K562 (cell line): Measurements from ENCODE around the gene ZFP82. TPM values are rescaled to one million over a fixed set of nuclear protein-coding genes. Genes with fewer than 3 reads are reported as not detected.

Source experiments
- ATAC-seq: fragments of 200-7000 bp; cut with Tn5 transposase; 3 replicates; pipeline ENCODE4 v1.9.1; 2020; ENCODE audit warnings: moderate library complexity
- BruUV-seq: library from RNA; stranded (reverse); fragments of 400-500 nt; replicated peaks from 2 replicates; lab custom pipeline; 2021; lab: Mats Ljungman, UMichigan
- CTCF ChIA-PET: fragments of 300-600 bp; formaldehyde crosslinking; extraction: SDS; loops from one replicate; lab custom pipeline; 2021; ENCODE audit warnings: low intra/inter-chr PET ratio; lab: Yijun Ruan, JAX
- POLR2A ChIA-PET: fragments of 300-600, 350-650 bp; sonication (Branson Sonifier 250); formaldehyde crosslinking; extraction: SDS; loops from one replicate; lab custom pipeline; 2021; ENCODE audit warnings: antibody characterized with exemption, inconsistent platforms; lab: Yijun Ruan, JAX
- DNase-seq, 4 experiments: peaks; one replicate each; pipeline versions ENCODE4 v3.0.0 to v3.0.0-alpha.2; 2011 to 2018; ENCODE audit warnings: low spot score in 3 of 4, mixed read lengths in 3 of 4; ENCODE audit errors: extremely low read depth in 1 of 4
- FAIRE-seq: peaks from 2 replicates; lab custom pipeline; 2011; peaks lifted over from hg19 to GRCh38; lab: Jason Lieb, UNC
- H2AFZ ChIP-seq: 2 replicates; pipeline ENCODE4 v1.6.0; 2011; ENCODE audit warnings: low read depth, low read length, control low read depth, inconsistent platforms
- H3K27ac ChIP-seq: fragments of 200-600 bp; 3 replicates; pipeline ENCODE4 v1.8.0; 2011; ENCODE audit warnings: low read depth, mild to moderate bottlenecking, control low read depth, inconsistent platforms, low read length, moderate library complexity, mixed read lengths; ENCODE audit errors: extremely low read depth
- H3K27me3 ChIP-seq, 2 experiments: fragments of 300-600 bp in 1 of 2; 2 replicates in 1 of 2; 3 replicates in 1 of 2; pipeline versions ENCODE4 v1.6.0 to v1.8.0; 2011; ENCODE audit warnings: inconsistent platforms in 2 of 2, low read length in 2 of 2, mild to moderate bottlenecking in 1 of 2, mixed read lengths in 1 of 2, moderate library complexity in 1 of 2; ENCODE audit not compliant: control insufficient read depth in 2 of 2, insufficient read depth in 2 of 2
- H3K36me3 ChIP-seq: fragments of 300-600 bp; 3 replicates; pipeline ENCODE4 v1.8.0; 2011; ENCODE audit warnings: mild to moderate bottlenecking, low read length, inconsistent platforms; ENCODE audit not compliant: control insufficient read depth, insufficient read depth
- H3K4me1 ChIP-seq, 2 experiments: fragments of 200-600 bp in 1 of 2; replicated peaks in 1 of 2; 2 replicates in 1 of 2; 3 replicates in 1 of 2; pipeline versions ENCODE4 v1.5.1 to v1.8.0; 2011; ENCODE audit warnings: inconsistent platforms in 2 of 2, low read length in 2 of 2, mild to moderate bottlenecking in 1 of 2, mixed read lengths in 1 of 2, moderate library complexity in 1 of 2; ENCODE audit not compliant: control insufficient read depth in 2 of 2, insufficient read depth in 2 of 2
- H3K4me2 ChIP-seq: 2 replicates; pipeline ENCODE4 v1.6.1; 2011; ENCODE audit warnings: low read length, control low read depth, inconsistent platforms, mixed read lengths; ENCODE audit not compliant: insufficient read depth
- H3K4me3 ChIP-seq: fragments of 200-600 bp; sonication (generic), shearing (Covaris generic); 2 replicates; pipeline ENCODE4 v1.5.1; 2016; ENCODE audit warnings: control low read depth, inconsistent platforms
- H3K79me2 ChIP-seq: fragments of 200-600 bp; 3 replicates; pipeline ENCODE4 v1.8.0; 2011; ENCODE audit warnings: low read length, inconsistent platforms; ENCODE audit not compliant: control insufficient read depth, insufficient read depth
- H3K9ac ChIP-seq, 2 experiments: 2 replicates each; pipeline versions ENCODE4 v1.6.0 to v1.6.1; 2011; ENCODE audit warnings: low read depth in 2 of 2, low read length in 2 of 2, control low read depth in 1 of 2, inconsistent platforms in 1 of 2, mild to moderate bottlenecking in 1 of 2, mixed read lengths in 1 of 2; ENCODE audit not compliant: insufficient read depth in 1 of 2
- H3K9me1 ChIP-seq: one replicate; pipeline ENCODE4 v1.6.0; 2011; ENCODE audit warnings: inconsistent platforms, mild to moderate bottlenecking, low read length, moderate library complexity; ENCODE audit not compliant: control insufficient read depth, insufficient read depth
- H3K9me3 ChIP-seq: replicated peaks from 2 replicates; pipeline ENCODE4 v1.5.1; 2011; ENCODE audit warnings: low read depth, low read length, inconsistent platforms; ENCODE audit not compliant: control insufficient read depth, insufficient read depth
- H4K20me1 ChIP-seq: replicated peaks from 2 replicates; pipeline ENCODE4 v1.6.1; 2011; ENCODE audit warnings: low read length, inconsistent platforms, mixed read lengths; ENCODE audit not compliant: control insufficient read depth, insufficient read depth
- MYNN ChIP-seq, 2 experiments: sonication (generic); formaldehyde crosslinking in 1 of 2; IDR thresholded peaks; 2 replicates each; pipeline versions ENCODE4 v1.5.0 to v1.6.1; 2016 to 2020; ENCODE audit warnings: antibody characterized with exemption in 1 of 2, missing genetic modification reagents in 1 of 2
- NFE2 ChIP-seq: IDR thresholded peaks from 2 replicates; pipeline ENCODE4 v1.6.1; 2014; ENCODE audit warnings: antibody characterized with exemption, low read depth
- PML ChIP-seq: IDR thresholded peaks from 2 replicates; pipeline ENCODE4 v1.6.1; 2012; ENCODE audit warnings: low read length, inconsistent platforms
- POLR2G ChIP-seq: fragments of 200-400 bp; formaldehyde crosslinking; IDR thresholded peaks from 2 replicates; pipeline ENCODE4 v1.6.1; 2017; ENCODE audit warnings: low read depth, mild to moderate bottlenecking, antibody characterized with exemption, low read length, moderate library complexity
- ZNF780A ChIP-seq: fragments of 250-450 bp; sonication (Bioruptor Pico); IDR thresholded peaks from 2 replicates; pipeline ENCODE4 v1.5.0; 2021; ENCODE audit warnings: mild to moderate bottlenecking
- WGBS: fragments of 100-300 bp; shearing (Covaris generic); methylation state at CpG from one replicate; pipeline ENCODE4 v1.1.6; 2016; ENCODE audit warnings: low coverage, mixed read lengths; ENCODE audit not compliant: insufficient coverage; ENCODE audit errors: missing lambda C conversion rate; 5-methylcytosine and 5-hydroxymethylcytosine counted together
- in situ Hi-C: fragments of 300-500 bp; cut with MboI; formaldehyde crosslinking; loops from 4 replicates; pipeline ENCODE4 v1.15.0; 2018; ENCODE audit warnings: inconsistent platforms, mixed read lengths
- intact Hi-C: fragments of 100-400 bp; cut with micrococcal nuclease; formaldehyde crosslinking; loops from 2 replicates; pipeline ENCODE4 v1.14.2; 2022
- polyA plus RNA-seq, 8 experiments: library from polyadenylated mRNA; depleted of rRNA in 4 of 8; stranded (reverse) in 5 of 8; unstranded in 3 of 8; fragments of >200 nt; fragmentation: Nextera tagmentation in 2 of 8; fragmentation: Illumina TruSeq in 1 of 8; extraction: Ambion mirVana in 2 of 8; extraction: Trizol in 1 of 8; gene quantifications; 2 replicates each; pipeline versions ENCODE4 v1.2.1 to v1.2.3, GENCODE V29; 2011 to 2014; ENCODE audit warnings: inconsistent platforms in 1 of 8, missing spikeins in 1 of 8
- total RNA-seq, 7 experiments: library from RNA; depleted of rRNA in 6 of 7; stranded (reverse); fragments of >200 nt in 6 of 7; fragmentation: Illumina TruSeq in 2 of 7; extraction: Trizol in 2 of 7; gene quantifications; 2 replicates each; pipeline versions ENCODE4 v1.2.1 to v1.2.3, GENCODE V29; 2011 to 2021; ENCODE audit warnings: low replicate concordance in 1 of 7
- TF ChIP-seq, protein P1 (sequence below): fragments of 250-450 bp; sonication (Bioruptor Pico); IDR thresholded peaks from 2 replicates; pipeline ENCODE4 v1.8.0; 2021; ENCODE audit warnings: moderate library complexity, mild to moderate bottlenecking, inconsistent platforms

The ZFP82 gene
- total and polyA plus RNA-seq, 9 of the 15 experiments (the other 6 are each of a cell fraction or from before 2014, with no cell fraction given) = 2.2 to 7.0 (median 3.0) TPM

DNA sequence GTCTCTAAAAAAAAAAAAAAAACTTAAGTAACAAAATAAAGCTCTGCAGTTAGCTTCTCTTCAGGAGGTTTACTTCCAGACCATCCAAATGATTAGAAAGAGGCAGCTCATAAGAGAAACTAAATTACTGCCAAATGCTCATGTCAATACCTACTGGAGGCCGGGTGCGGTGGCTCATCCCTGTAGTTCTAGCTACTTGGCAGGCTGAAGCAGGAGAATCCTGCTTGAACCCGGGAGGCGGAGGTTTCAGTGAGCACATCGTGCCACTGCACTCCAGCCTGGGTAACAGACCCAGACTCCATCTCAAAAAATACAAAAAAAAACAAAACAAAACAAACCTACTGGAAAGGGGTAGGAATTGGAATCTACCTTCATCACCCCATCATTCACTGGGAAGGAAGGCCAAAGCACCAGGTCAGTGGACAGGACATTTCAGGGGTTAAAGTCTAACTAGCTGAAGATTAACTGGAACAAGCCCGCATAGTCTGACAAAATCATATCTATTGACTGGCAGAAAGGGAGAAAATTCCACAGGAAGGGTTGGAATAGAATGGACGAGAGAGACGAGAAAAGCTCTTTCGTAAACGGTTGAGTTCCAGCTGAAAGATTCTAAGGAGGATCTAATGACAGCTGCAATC lies 40.8 kb downstream of the ZFP82 start:
- Histone ChIP-seq H3K4me2 (no peak overlapping the region; the same call in 1 of the 2 replicates), H3K79me2 (no peaks in the 10 kb centered on the region), H3K4me1 (peaks cover 0 to 10% of the 10 kb centered on the region in 2 experiments; a peak in 2 of 5 replicates), H3K9me3 (peaks cover 3% of the 10 kb centered on the region; the same call in 1 of the 2 replicates), H2AFZ (no peak overlapping the region), H3K27me3 (no peaks in the 10 kb centered on the region), H3K9ac (no peak overlapping the region), H3K36me3 (no peaks in the 10 kb centered on the region), H3K27ac (no peak overlapping the region)
- in situ Hi-C loops = no loop called here
- no TSS peak for BruUV-seq
- WGBS = 18% methylated on average over 7 of the region's 10 CpGs
- CTCF ChIA-PET = interaction anchor here (0.5 kb wide), 1 partner anchor 1344 kb away, joined by 3 read pairs; no protein-coding TSS in a partner anchor
- DNase-seq = no peak
- TF ChIP-seq NFE2 (no peak), POLR2G (no peak), ZNF780A (CRISPR knock-in tag) (no peak), PML (no peak), MYNN (IDR thresholded peaks at IDR 0.05) (no peak), MYNN (CRISPR knock-in tag; IDR thresholded peaks at IDR 0.05) (no peak)
- TF ChIP-seq, protein P1, sequence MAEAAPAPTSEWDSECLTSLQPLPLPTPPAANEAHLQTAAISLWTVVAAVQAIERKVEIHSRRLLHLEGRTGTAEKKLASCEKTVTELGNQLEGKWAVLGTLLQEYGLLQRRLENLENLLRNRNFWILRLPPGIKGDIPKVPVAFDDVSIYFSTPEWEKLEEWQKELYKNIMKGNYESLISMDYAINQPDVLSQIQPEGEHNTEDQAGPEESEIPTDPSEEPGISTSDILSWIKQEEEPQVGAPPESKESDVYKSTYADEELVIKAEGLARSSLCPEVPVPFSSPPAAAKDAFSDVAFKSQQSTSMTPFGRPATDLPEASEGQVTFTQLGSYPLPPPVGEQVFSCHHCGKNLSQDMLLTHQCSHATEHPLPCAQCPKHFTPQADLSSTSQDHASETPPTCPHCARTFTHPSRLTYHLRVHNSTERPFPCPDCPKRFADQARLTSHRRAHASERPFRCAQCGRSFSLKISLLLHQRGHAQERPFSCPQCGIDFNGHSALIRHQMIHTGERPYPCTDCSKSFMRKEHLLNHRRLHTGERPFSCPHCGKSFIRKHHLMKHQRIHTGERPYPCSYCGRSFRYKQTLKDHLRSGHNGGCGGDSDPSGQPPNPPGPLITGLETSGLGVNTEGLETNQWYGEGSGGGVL = no peak
- TF ChIP-seq, all 486 proteins: peak for 0
- POLR2A ChIA-PET = interaction anchor here (2.1 kb wide), 1 partner anchor 112 kb away, joined by 10 read pairs; the partner anchor contains the start of gene ZNF566
- FAIRE-seq (no peak), ATAC-seq (no peak)
- no peaks in the 10 kb centered on the region for H4K20me1 ChIP-seq
- no peak overlapping the region for H3K4me3 ChIP-seq
- H3K9me1 ChIP-seq = no peaks in the 10 kb centered on the region
- intact Hi-C loops = loop anchor here (2.0 kb wide), 1 partner anchor 115 kb away; no protein-coding TSS in a partner anchor
